KOPT-K1 (cell line): ENCODE data around the gene PTGR2.

Experiments
- H3K27ac ChIP-seq: fragments of 200-600 bp; sonication (generic); 2 replicates; pipeline ENCODE4 v1.5.1; 2016; ENCODE audit warnings: antibody characterized with exemption, mild to moderate bottlenecking, low read depth, low read length; ENCODE audit not compliant: poor library complexity, severe bottlenecking
- H3K36me3 ChIP-seq: fragments of 200-600 bp; sonication (generic); 2 replicates; pipeline ENCODE4 v1.5.1; 2017; ENCODE audit warnings: antibody characterized with exemption, mild to moderate bottlenecking, low read length, moderate library complexity; ENCODE audit not compliant: insufficient read depth
- H3K9me3 ChIP-seq: fragments of 200-600 bp; sonication (generic); 2 replicates; pipeline ENCODE4 v1.5.1; 2017; ENCODE audit warnings: antibody characterized with exemption, low read length, mild to moderate bottlenecking; ENCODE audit not compliant: insufficient read depth, poor library complexity, severe bottlenecking

The PTGR2 gene

GRCh38 chr14:73851567-73852382 is at the start of gene PTGR2:
TSS of gene PTGR2 (plus strand) at chr14:73851831. CDS start at chr14:73858863, 7,032 bp downstream.
- Histone ChIP-seq H3K36me3 (no peaks in the 10 kb centered on the region), H3K9me3 (no peaks in the 10 kb centered on the region), H3K27ac (peak within 1 kb of the TSS; percentile 70)

GRCh38 chr14:73802431-73803188 is 49.0 kb upstream of the PTGR2 start:
- Histone ChIP-seq H3K27ac (no peak overlapping the region), H3K36me3 (no peaks in the 10 kb centered on the region), H3K9me3 (no peaks in the 10 kb centered on the region)

- Histone ChIP-seq H3K27ac (no peak overlapping the region), H3K36me3 (no peaks in the 10 kb centered on the region), H3K9me3 (no peaks in the 10 kb centered on the region)
These were observed 47.0 kb upstream of the PTGR2 start for GRCh38 chr14:73804636-73805035.

- no peaks in the 10 kb centered on the region for H3K9me3 ChIP-seq
- H3K36me3 ChIP-seq = no peaks in the 10 kb centered on the region
- H3K27ac ChIP-seq = no peak overlapping the region
These were observed 44.2 kb upstream of the PTGR2 start for GRCh38 chr14:73807457-73807856.

GRCh38 chr14:73809391-73809790 is 42.2 kb upstream of the PTGR2 start:
- no peak overlapping the region for H3K27ac ChIP-seq
- no peaks in the 10 kb centered on the region for H3K36me3 ChIP-seq
- no peaks in the 10 kb centered on the region for H3K9me3 ChIP-seq

- Histone ChIP-seq H3K27ac (no peak overlapping the region), H3K9me3 (no peaks in the 10 kb centered on the region), H3K36me3 (no peaks in the 10 kb centered on the region)
These were observed 41.0 kb upstream of the PTGR2 start for GRCh38 chr14:73810478-73811163.

- Histone ChIP-seq H3K36me3 (no peaks in the 10 kb centered on the region), H3K27ac (no peak overlapping the region)
These were observed 40.5 kb upstream of the PTGR2 start for GRCh38 chr14:73811164-73811503.

GRCh38 chr14:73814153-73814552 is 37.5 kb upstream of the PTGR2 start:
- H3K27ac ChIP-seq = no peak overlapping the region
- no peaks in the 10 kb centered on the region for H3K9me3 ChIP-seq
- H3K36me3 ChIP-seq = no peaks in the 10 kb centered on the region

More at GRCh38 chr14:73811164-73811503, 40.5 kb upstream of the PTGR2 start:
- no peaks in the 10 kb centered on the region for H3K9me3 ChIP-seq

- no peak overlapping the region for H3K27ac ChIP-seq
- H3K9me3 ChIP-seq = no peaks in the 10 kb centered on the region
- H3K36me3 ChIP-seq = no peaks in the 10 kb centered on the region
These were observed 35.8 kb upstream of the PTGR2 start for GRCh38 chr14:73815849-73816248.

- H3K27ac ChIP-seq = no peak overlapping the region
- H3K36me3 ChIP-seq = no peaks in the 10 kb centered on the region
- no peaks in the 10 kb centered on the region for H3K9me3 ChIP-seq
These were observed 35.2 kb upstream of the PTGR2 start for GRCh38 chr14:73816393-73816816.

GRCh38 chr14:73817020-73817655 is 34.5 kb upstream of the PTGR2 start:
- no peaks in the 10 kb centered on the region for H3K9me3 ChIP-seq
- H3K27ac ChIP-seq = no peak overlapping the region
- H3K36me3 ChIP-seq = no peaks in the 10 kb centered on the region

GRCh38 chr14:73818821-73819220 is 32.8 kb upstream of the PTGR2 start:
- Histone ChIP-seq H3K36me3 (no peaks in the 10 kb centered on the region), H3K9me3 (no peaks in the 10 kb centered on the region), H3K27ac (no peak overlapping the region)

- no peak overlapping the region for H3K27ac ChIP-seq
- no peaks in the 10 kb centered on the region for H3K9me3 ChIP-seq
- no peaks in the 10 kb centered on the region for H3K36me3 ChIP-seq
These were observed 31.0 kb upstream of the PTGR2 start for GRCh38 chr14:73820631-73821030.

- H3K9me3 ChIP-seq = no peaks in the 10 kb centered on the region
- no peaks in the 10 kb centered on the region for H3K36me3 ChIP-seq
- no peak overlapping the region for H3K27ac ChIP-seq
These were observed 28.2 kb upstream of the PTGR2 start for GRCh38 chr14:73823339-73823885.

- H3K36me3 ChIP-seq = no peaks in the 10 kb centered on the region
- H3K9me3 ChIP-seq = no peaks in the 10 kb centered on the region
- no peak overlapping the region for H3K27ac ChIP-seq
These were observed 27.5 kb upstream of the PTGR2 start for GRCh38 chr14:73824127-73824526.
